ENCODE results near the gene SYCE1. TPM values are rescaled to one million over a fixed set of nuclear protein-coding genes. Genes with fewer than 3 reads are reported as not detected.
A peak's percentile ranks its signal among the peaks of the same experiment; 100 is the strongest.
"Not testable (repeated sequence)": the region's sequence is repeated elsewhere in the genome, so short reads cannot be mapped to it uniquely, and the experiment has no call there.

SYCE1 gene
- total RNA-seq, 2 donors from 2014 or later, result not detected

GRCh38 chr10:133611079-133611478, 45.7 kb upstream of the SYCE1 start:
- Mint-ChIP-seq H3K4me1 (no peaks in the 10 kb centered on the region), H3K27me3 (ENCODE audit: insufficient read depth) (no peaks in the 10 kb centered on the region), H3K27ac (no peak overlapping the region), H3K9me3 (peaks cover 96% of the 10 kb centered on the region), H3K4me3 (no peak overlapping the region), H3K36me3 (ENCODE audit: low read depth) (peaks cover 2% of the 10 kb centered on the region)
- no peak overlapping the region for H3K9ac ChIP-seq (ENCODE audit: extremely low read depth, low read length, poor library complexity, severe bottlenecking)
- no peak overlapping the region for H3K27ac ChIP-seq (ENCODE audit: low read depth, low read length)
- no peak overlapping the region for H3K4me3 ChIP-seq (ENCODE audit: low read length)
- DNase-seq, result no peak
- peaks cover 47% of the 10 kb centered on the region for H3K9me3 ChIP-seq (ENCODE audit: control insufficient read depth, low read length)
- WGBS, 2 experiments (ENCODE audit: insufficient coverage in 1 of 2, insufficient read length in 1 of 2), result 58 to 70% methylated on average over 1 to 4 of the region's 4 CpGs
- no peak for TF ChIP-seq CTCF (conservative IDR thresholded peaks at IDR 0.05)
- H3K4me1 ChIP-seq (ENCODE audit: control insufficient read depth, insufficient read depth, low read length), result no peaks in the 10 kb centered on the region
- no peaks in the 10 kb centered on the region for H3K36me3 ChIP-seq (ENCODE audit: control insufficient read depth, insufficient read depth, low read length)
- no peaks in the 10 kb centered on the region for H3K27me3 ChIP-seq (ENCODE audit: control insufficient read depth, insufficient read depth, low read length, poor library complexity, severe bottlenecking)

GRCh38 chr10:133608855-133609254, 43.5 kb upstream of the SYCE1 start:
- H3K27ac ChIP-seq (ENCODE audit: low read depth, low read length), result no peak overlapping the region
- peaks cover 56% of the 10 kb centered on the region for H3K9me3 ChIP-seq (ENCODE audit: control insufficient read depth, low read length)
- no peaks in the 10 kb centered on the region for H3K36me3 ChIP-seq (ENCODE audit: control insufficient read depth, insufficient read depth, low read length)
- no peaks in the 10 kb centered on the region for H3K36me3 Mint-ChIP-seq (ENCODE audit: low read depth)
- H3K4me1 Mint-ChIP-seq, result no peaks in the 10 kb centered on the region
- no peak overlapping the region for H3K4me3 Mint-ChIP-seq
- H3K27me3 Mint-ChIP-seq (ENCODE audit: insufficient read depth), result no peaks in the 10 kb centered on the region
- WGBS, 2 experiments (ENCODE audit: insufficient coverage in 1 of 2, insufficient read length in 1 of 2), result 14 to 31% methylated on average over 2 to 3 of the region's 3 CpGs
- no peaks in the 10 kb centered on the region for H3K27me3 ChIP-seq (ENCODE audit: control insufficient read depth, insufficient read depth, low read length, poor library complexity, severe bottlenecking)
- H3K4me1 ChIP-seq (ENCODE audit: control insufficient read depth, insufficient read depth, low read length), result no peaks in the 10 kb centered on the region
- H3K4me3 ChIP-seq (ENCODE audit: low read length), result no peak overlapping the region
- peaks cover 95% of the 10 kb centered on the region for H3K9me3 Mint-ChIP-seq
- H3K9ac ChIP-seq (ENCODE audit: extremely low read depth, low read length, poor library complexity, severe bottlenecking), result no peak overlapping the region
- DNase-seq, result no peak
- peak; percentile 48 for TF ChIP-seq CTCF (conservative IDR thresholded peaks at IDR 0.05)
- no peak overlapping the region for H3K27ac Mint-ChIP-seq

- H3K27ac Mint-ChIP-seq; H3K4me3 ChIP-seq (ENCODE audit: low read length); H3K9ac ChIP-seq (ENCODE audit: extremely low read depth, low read length, poor library complexity, severe bottlenecking); H3K36me3 Mint-ChIP-seq (ENCODE audit: low read depth); H3K4me1 ChIP-seq (ENCODE audit: control insufficient read depth, insufficient read depth, low read length); DNase-seq; H3K4me3 Mint-ChIP-seq; H3K27ac ChIP-seq (ENCODE audit: low read depth, low read length); H3K27me3 Mint-ChIP-seq (ENCODE audit: insufficient read depth); H3K4me1 Mint-ChIP-seq; H3K27me3 ChIP-seq (ENCODE audit: control insufficient read depth, insufficient read depth, low read length, poor library complexity, severe bottlenecking); H3K36me3 ChIP-seq (ENCODE audit: control insufficient read depth, insufficient read depth, low read length): not testable (repeated sequence)
- peaks cover 93% of the 10 kb centered on the region for H3K9me3 Mint-ChIP-seq
- 57 to 72% methylated on average over 2 of the region's 2 CpGs for WGBS, 2 experiments (ENCODE audit: insufficient coverage in 1 of 2, insufficient read length in 1 of 2)
- H3K9me3 ChIP-seq (ENCODE audit: control insufficient read depth, low read length), result peaks cover 68% of the 10 kb centered on the region
These were observed 38.1 kb upstream of the SYCE1 start for GRCh38 chr10:133603434-133603833.

- peaks cover 94% of the 10 kb centered on the region for H3K9me3 Mint-ChIP-seq
These were observed 35.3 kb upstream of the SYCE1 start for GRCh38 chr10:133600657-133601056.

GRCh38 chr10:133599869-133600268, 34.5 kb upstream of the SYCE1 start:
- H3K36me3 Mint-ChIP-seq (ENCODE audit: low read depth); H3K4me1 ChIP-seq (ENCODE audit: control insufficient read depth, insufficient read depth, low read length); DNase-seq; H3K4me3 Mint-ChIP-seq; H3K4me1 Mint-ChIP-seq; H3K27me3 ChIP-seq (ENCODE audit: control insufficient read depth, insufficient read depth, low read length, poor library complexity, severe bottlenecking); H3K4me3 ChIP-seq (ENCODE audit: low read length); H3K27ac Mint-ChIP-seq; H3K27ac ChIP-seq (ENCODE audit: low read depth, low read length); H3K27me3 Mint-ChIP-seq (ENCODE audit: insufficient read depth); H3K9ac ChIP-seq (ENCODE audit: extremely low read depth, low read length, poor library complexity, severe bottlenecking); H3K36me3 ChIP-seq (ENCODE audit: control insufficient read depth, insufficient read depth, low read length): not testable (repeated sequence)
- 75 to 85% methylated on average over 6 to 8 of the region's 8 CpGs for WGBS, 2 experiments (ENCODE audit: insufficient coverage in 1 of 2, insufficient read length in 1 of 2)
- H3K9me3 Mint-ChIP-seq, result peaks cover 95% of the 10 kb centered on the region
- H3K9me3 ChIP-seq (ENCODE audit: control insufficient read depth, low read length), result peaks cover 60% of the 10 kb centered on the region

More at GRCh38 chr10:133600657-133601056, 35.3 kb upstream of the SYCE1 start:
- no peaks in the 10 kb centered on the region for H3K36me3 Mint-ChIP-seq (ENCODE audit: low read depth)
- Histone ChIP-seq H3K27ac (ENCODE audit: low read depth, low read length) (no peak overlapping the region), H3K9ac (ENCODE audit: extremely low read depth, low read length, poor library complexity, severe bottlenecking) (no peak overlapping the region), H3K9me3 (ENCODE audit: control insufficient read depth, low read length) (peaks cover 60% of the 10 kb centered on the region), H3K36me3 (ENCODE audit: control insufficient read depth, insufficient read depth, low read length) (no peaks in the 10 kb centered on the region), H3K4me1 (ENCODE audit: control insufficient read depth, insufficient read depth, low read length) (no peaks in the 10 kb centered on the region), H3K27me3 (ENCODE audit: control insufficient read depth, insufficient read depth, low read length, poor library complexity, severe bottlenecking) (no peaks in the 10 kb centered on the region), H3K4me3 (ENCODE audit: low read length) (no peak overlapping the region)
- no peak for DNase-seq
- H3K4me1 Mint-ChIP-seq, result no peaks in the 10 kb centered on the region
- 22 to 62% methylated on average over 1 to 3 of the region's 3 CpGs for WGBS, 2 experiments (ENCODE audit: insufficient coverage in 1 of 2, insufficient read length in 1 of 2)
- H3K4me3 Mint-ChIP-seq, result no peak overlapping the region
- no peak for TF ChIP-seq CTCF (conservative IDR thresholded peaks at IDR 0.05)
- H3K27ac Mint-ChIP-seq, result no peak overlapping the region
- H3K27me3 Mint-ChIP-seq (ENCODE audit: insufficient read depth), result no peaks in the 10 kb centered on the region
